TTC549 (cell line): ENCODE data around the gene STK32C.
"Not testable (repeated sequence)": the region's sequence is repeated elsewhere in the genome, so short reads cannot be mapped to it uniquely, and the experiment has no call there.

ENCODE experiments used
- FAIRE-seq: peaks from 2 replicates; lab custom pipeline; 2012; peaks lifted over from hg19 to GRCh38; lab: Jason Lieb, UNC

STK32C gene

DNA sequence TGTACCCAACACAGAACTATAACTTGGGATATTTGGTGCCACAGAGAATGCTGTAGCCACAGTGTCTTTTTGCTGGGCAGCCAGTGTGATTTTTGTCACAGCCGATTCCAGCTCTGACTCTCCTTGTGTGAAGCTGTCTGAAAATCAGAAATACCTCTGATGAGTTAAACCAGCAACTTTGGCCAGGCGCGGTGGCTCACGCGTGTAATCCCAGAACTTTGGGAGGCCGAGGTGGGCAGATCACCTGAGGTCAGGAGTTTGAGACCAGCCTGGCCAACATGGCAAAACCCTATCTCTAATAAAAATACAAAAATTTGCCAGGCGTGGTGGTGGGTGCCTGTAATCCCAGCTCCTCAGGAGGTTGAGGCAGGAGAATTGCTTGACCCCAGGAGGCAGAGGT is 30.1 kb upstream of the STK32C start:
- not testable (repeated sequence) for FAIRE-seq

GRCh38 chr10:132336919-132337407 is 29.2 kb upstream of the STK32C start:
- no peak for FAIRE-seq

DNA sequence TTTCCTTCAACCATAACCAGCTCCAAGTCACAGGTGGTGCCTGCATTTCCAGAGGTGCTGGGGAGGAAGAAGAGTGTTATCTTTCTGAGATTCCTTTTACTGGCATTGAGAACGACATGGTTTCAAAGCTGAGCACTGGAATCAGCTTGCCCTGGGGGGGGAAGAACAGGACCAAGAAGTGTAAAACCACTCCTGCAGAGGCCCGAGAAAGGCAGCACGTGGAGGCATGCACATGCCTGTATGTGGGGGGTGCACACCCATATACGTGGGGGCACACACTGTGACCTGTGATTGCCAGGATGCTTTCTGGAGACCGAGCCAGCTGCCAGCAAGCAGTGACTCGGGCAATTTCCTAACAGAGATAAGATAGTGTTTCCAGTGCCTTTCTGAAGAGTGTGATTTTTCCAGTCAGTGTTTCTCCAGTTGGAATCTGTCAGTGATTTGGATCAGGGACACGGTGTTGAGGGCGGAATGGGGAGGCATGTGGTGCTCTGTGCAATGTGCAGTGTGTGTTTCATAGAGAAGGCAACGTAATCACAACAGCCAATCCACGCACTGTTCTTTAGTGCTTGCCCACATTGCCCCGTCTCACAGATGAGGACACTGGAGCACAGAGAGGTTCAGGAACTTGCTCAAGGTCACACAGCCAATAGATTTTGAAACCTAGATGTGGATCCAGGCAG is 28.5 kb upstream of the STK32C start:
- no peak for FAIRE-seq

GRCh38 chr10:132335189-132336063 is 27.7 kb upstream of the STK32C start:
- FAIRE-seq, result no peak

- FAIRE-seq, result no peak
These were observed 27.0 kb upstream of the STK32C start for GRCh38 chr10:132334631-132335188.

DNA sequence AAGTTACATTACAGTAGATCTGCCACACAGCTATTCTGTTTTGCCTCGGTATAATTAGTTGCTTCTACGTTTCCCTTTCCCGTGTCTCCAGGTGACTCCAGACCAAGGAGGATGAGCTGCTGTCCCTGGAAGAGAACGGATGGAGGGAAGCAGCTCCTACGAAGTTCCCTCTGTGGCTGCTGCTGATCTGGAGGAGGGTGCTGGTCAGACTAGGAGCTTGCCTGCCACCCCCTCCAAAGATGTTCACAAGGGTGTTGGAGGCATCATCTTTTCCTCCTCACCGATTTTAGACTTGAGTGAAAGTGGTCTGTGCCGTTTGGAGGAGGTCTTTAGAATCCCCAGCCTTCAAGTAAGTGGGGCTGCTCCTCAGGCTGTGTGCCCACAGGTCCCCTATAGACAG is 25.6 kb upstream of the STK32C start:
- FAIRE-seq, result no peak

DNA sequence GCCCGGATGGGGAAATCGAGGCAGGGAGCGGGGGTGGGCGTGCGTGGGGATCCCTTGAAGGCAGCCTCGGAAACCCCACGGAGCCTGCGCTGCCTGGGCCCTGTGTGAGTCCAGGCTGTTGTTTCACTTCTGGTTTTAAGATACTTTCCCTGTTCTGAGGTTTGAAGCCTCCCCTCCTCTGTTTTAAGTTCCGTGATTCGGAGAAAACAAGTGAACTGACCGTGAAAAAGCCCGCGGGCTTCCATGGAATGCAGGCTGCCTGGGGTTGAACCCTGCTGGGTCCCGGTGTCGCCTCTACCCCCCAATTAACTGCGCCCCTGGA is 24.6 kb upstream of the STK32C start:
- FAIRE-seq, result no peak

GRCh38 chr10:132331601-132332432 is 24.1 kb upstream of the STK32C start, which contains the start of gene LRRC27:
Gene LRRC27, plus strand, starts transcription at chr10:132332193. Its CDS starts 1,332 bp downstream, at chr10:132333525.
- FAIRE-seq, result no peak

DNA sequence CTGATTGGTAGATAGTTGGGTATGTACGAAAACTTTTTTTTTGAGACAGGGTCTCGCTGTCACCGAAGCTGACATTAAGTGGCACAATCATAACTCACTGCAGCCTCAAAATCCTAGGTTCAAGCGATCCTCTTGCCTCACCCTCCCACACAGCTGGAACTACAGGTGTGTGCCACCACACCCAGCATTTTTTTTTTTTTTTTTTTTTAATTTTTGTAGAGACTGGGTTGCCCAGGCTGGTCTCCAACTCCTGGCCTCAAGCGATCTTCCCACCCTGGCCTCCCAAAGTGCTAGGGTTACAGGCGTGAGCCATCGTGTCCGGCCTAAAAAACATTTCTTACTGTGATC is 22.7 kb upstream of the STK32C start:
- no peak for FAIRE-seq

DNA sequence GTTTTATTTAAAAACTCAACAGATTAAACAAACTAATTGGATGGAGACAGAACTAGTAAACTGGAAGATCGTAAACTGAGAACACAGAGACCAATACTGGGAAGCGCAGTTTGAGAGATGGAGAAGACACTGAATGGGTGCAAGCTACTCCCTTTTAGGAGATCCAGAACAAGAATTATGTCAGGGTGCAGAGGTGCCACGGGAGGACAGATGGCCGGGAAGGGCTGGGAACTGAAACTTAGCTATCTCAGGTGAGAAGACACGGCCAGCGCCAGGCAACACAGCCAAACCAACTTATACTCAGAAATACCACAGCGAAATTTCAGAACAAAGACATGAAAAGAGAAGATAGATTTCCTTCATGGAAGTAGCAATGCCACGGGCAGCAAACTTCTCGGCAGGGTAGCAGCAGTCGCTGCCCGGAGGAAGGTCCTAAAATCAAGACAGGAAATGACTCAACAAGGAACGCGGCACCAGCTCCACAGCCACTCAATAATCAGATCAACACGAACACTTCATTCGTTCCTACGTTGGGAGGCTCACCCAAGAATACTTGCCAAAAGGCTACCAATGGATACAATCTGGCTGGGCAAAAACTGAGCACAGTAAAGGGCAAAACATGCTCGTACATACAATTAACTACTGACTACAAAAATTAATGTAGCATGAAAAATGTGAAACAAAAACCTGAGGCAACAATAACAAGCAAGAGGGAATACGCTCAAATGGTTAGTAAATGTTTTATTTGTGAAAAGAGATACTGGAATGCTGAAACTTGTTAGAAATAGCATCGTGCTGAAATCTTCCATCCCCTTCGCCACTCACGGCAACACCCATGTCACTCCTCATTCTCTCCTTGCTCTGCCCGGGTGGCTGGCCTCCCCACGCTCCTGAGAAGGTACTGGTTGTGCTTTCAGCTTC is 22.1 kb upstream of the STK32C start:
- no peak for FAIRE-seq

GRCh38 chr10:132328738-132329137 is 21.0 kb upstream of the STK32C start:
- FAIRE-seq, result no peak

- no peak for FAIRE-seq
These were observed 20.4 kb upstream of the STK32C start for GRCh38 chr10:132328106-132328505.

DNA sequence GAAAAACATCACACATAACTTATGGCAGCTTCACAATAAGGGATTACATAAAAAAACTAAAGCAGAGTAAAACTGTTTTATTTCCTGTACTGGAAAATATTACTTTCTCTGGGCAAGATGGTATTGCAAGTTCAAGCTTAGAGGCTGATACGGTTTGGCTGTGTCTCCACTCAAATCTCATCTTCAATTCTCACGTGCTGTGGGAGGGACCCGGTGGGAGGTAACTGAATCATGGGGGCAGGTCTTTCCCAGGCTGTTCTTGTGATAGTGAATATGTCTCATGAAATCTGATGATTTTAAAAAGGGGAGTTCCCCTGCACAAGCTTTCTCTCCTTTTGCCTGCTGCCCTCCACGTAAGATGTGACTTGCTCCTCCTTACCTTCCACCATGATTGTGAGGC is 19.2 kb upstream of the STK32C start:
- FAIRE-seq, result no peak

GRCh38 chr10:132326344-132326889 is 18.7 kb upstream of the STK32C start:
- no peak for FAIRE-seq

- FAIRE-seq, result no peak
These were observed 16.4 kb upstream of the STK32C start for GRCh38 chr10:132324186-132324585.

- FAIRE-seq, result no peak
These were observed 14.9 kb upstream of the STK32C start for GRCh38 chr10:132322586-132323048.

- FAIRE-seq, result no peak
These were observed 14.0 kb upstream of the STK32C start for GRCh38 chr10:132321726-132322125.

- FAIRE-seq, result no peak
These were observed 13.1 kb upstream of the STK32C start for GRCh38 chr10:132320654-132321469.

- no peak for FAIRE-seq
These were observed 12.3 kb upstream of the STK32C start for GRCh38 chr10:132319853-132320653.
